ENCODE measurements around the gene TMED1.

GRCh38 chr19:10881403-10882107 is 45.5 kb upstream of the TMED1 start:
- no peak for TF ChIP-seq CTCF (IDR thresholded peaks at IDR 0.05)
- TF ChIP-seq, protein P1, sequence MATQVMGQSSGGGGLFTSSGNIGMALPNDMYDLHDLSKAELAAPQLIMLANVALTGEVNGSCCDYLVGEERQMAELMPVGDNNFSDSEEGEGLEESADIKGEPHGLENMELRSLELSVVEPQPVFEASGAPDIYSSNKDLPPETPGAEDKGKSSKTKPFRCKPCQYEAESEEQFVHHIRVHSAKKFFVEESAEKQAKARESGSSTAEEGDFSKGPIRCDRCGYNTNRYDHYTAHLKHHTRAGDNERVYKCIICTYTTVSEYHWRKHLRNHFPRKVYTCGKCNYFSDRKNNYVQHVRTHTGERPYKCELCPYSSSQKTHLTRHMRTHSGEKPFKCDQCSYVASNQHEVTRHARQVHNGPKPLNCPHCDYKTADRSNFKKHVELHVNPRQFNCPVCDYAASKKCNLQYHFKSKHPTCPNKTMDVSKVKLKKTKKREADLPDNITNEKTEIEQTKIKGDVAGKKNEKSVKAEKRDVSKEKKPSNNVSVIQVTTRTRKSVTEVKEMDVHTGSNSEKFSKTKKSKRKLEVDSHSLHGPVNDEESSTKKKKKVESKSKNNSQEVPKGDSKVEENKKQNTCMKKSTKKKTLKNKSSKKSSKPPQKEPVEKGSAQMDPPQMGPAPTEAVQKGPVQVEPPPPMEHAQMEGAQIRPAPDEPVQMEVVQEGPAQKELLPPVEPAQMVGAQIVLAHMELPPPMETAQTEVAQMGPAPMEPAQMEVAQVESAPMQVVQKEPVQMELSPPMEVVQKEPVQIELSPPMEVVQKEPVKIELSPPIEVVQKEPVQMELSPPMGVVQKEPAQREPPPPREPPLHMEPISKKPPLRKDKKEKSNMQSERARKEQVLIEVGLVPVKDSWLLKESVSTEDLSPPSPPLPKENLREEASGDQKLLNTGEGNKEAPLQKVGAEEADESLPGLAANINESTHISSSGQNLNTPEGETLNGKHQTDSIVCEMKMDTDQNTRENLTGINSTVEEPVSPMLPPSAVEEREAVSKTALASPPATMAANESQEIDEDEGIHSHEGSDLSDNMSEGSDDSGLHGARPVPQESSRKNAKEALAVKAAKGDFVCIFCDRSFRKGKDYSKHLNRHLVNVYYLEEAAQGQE (IDR thresholded peaks at IDR 0.05; ENCODE audit: insufficient read depth in 1 of 2, low read depth in 2 of 2, low read length in 1 of 2): no peak
